Transverse colon (tissue), 4 donors: ENCODE measurements around the gene AMER2. TPM values are rescaled to one million over a fixed set of nuclear protein-coding genes. Genes with fewer than 3 reads are reported as not detected.

ENCODE experiments used
- DNase-seq: peaks from one replicate; pipeline ENCODE4 v3.0.0-alpha.2; 2019
- H3K27ac ChIP-seq, 4 donors: fragments of 200-600 bp; sonication (generic); 2 replicates each; pipeline ENCODE4 v1.5.1; 2016 to 2018; ENCODE audit warnings: inconsistent platforms in 4 of 4
- H3K27me3 ChIP-seq: fragments of 200-600 bp; sonication (generic); 2 replicates; pipeline ENCODE4 v1.5.1; 2017; ENCODE audit warnings: inconsistent platforms
- H3K36me3 ChIP-seq, 4 donors: fragments of 200-600 bp; sonication (generic); 2 replicates each; pipeline ENCODE4 v1.5.1; 2017 to 2019; ENCODE audit warnings: inconsistent platforms in 4 of 4
- H3K4me1 ChIP-seq, 4 donors: fragments of 200-600 bp; sonication (generic); 2 replicates each; pipeline ENCODE4 v1.5.1; 2017 to 2020; ENCODE audit warnings: inconsistent platforms in 4 of 4
- H3K4me3 ChIP-seq, 4 donors: fragments of 200-600 bp; sonication (generic); 1 replicate in 1 of 4; 2 replicates in 3 of 4; pipeline versions ENCODE4 v1.5.1 to v1.6.1; 2017 to 2019; ENCODE audit warnings: inconsistent platforms in 4 of 4
- H3K9me3 ChIP-seq, 2 donors: fragments of 200-600 bp; sonication (generic); 2 replicates each; pipeline ENCODE4 v1.5.1; 2017 to 2019; ENCODE audit warnings: inconsistent platforms in 2 of 2
- CTCF ChIP-seq, 5 experiments: fragments of 200-600 bp in 3 of 5; fragments of 450-650 bp in 2 of 5; sonication (generic) in 3 of 5; IDR thresholded peaks; 1 replicate in 2 of 5; 2 replicates in 3 of 5; pipeline ENCODE4 v1.5.1; 2016 to 2017; ENCODE audit warnings: antibody characterized with exemption in 5 of 5, inconsistent platforms in 3 of 5, mild to moderate bottlenecking in 2 of 5, moderate library complexity in 1 of 5
- EP300 ChIP-seq: sonication (generic); formaldehyde crosslinking; IDR thresholded peaks from one replicate; pipeline ENCODE4 v1.6.1; 2017; ENCODE audit warnings: antibody characterized with exemption, low read depth
- POLR2A ChIP-seq: fragments of 450-650 bp; IDR thresholded peaks from one replicate; pipeline ENCODE4 v1.6.1; 2016; ENCODE audit warnings: antibody characterized with exemption, mild to moderate bottlenecking, moderate library complexity
- POLR2AphosphoS5 ChIP-seq, 3 donors: sonication (generic); formaldehyde crosslinking; IDR thresholded peaks; one replicate each; pipeline ENCODE4 v1.6.1; 2016; ENCODE audit warnings: antibody characterized with exemption in 3 of 3
- WGBS, 2 donors: methylation state at CpG; one replicate each; pipeline ENCODE4 v1.1.5; 2018; ENCODE audit warnings: low coverage in 1 of 2; 5-methylcytosine and 5-hydroxymethylcytosine counted together
- in situ Hi-C, 4 donors: fragments of 200-750 bp; cut with MboI; loops; one replicate each; pipeline versions ENCODE4 v1.15.0 to v1.15.1; 2017; ENCODE audit warnings: low sequenced_read_pairs in 3 of 4, low pct_ligation_motif_present in 1 of 4, low pct_unique_long_range_greater_than_20kb in 1 of 4
- intact Hi-C: fragments of 100-400 bp; cut with DNase I; formaldehyde crosslinking; loops from one replicate; pipeline ENCODE4 v1.15.1; 2023; ENCODE audit warnings: low total_unique reads
- total RNA-seq, 4 donors: library from RNA; depleted of rRNA; stranded (reverse); fragments of >200 nt; gene quantifications; one replicate each; pipeline ENCODE4 v1.1.0, GENCODE V29; 2016

The AMER2 gene
- total RNA-seq, 4 donors from 2014 or later, result 0.14 to 0.16 TPM; not detected in 2

- in situ Hi-C loops (no loop called here), intact Hi-C loops (no loop called here)
- TF ChIP-seq POLR2AphosphoS5 (IDR thresholded peaks at IDR 0.05) (no peak), CTCF (IDR thresholded peaks at IDR 0.05) (no peak), EP300 (no peak), POLR2A (no peak)
- no peaks in the 10 kb centered on the region for H3K36me3 ChIP-seq
- H3K4me3 ChIP-seq, result no peak overlapping the region
- H3K27me3 ChIP-seq, result no peaks in the 10 kb centered on the region
- H3K27ac ChIP-seq, result no peak overlapping the region
- H3K9me3 ChIP-seq, result no peaks in the 10 kb centered on the region
- no peak for DNase-seq
- WGBS, 2 donors, result 84 to 100% methylated on average over 2 to 8 of the region's 8 CpGs
- H3K4me1 ChIP-seq, result no peaks in the 10 kb centered on the region
Observed at GRCh38 chr13:25207291-25207810, 35.3 kb upstream of the AMER2 start.

- TF ChIP-seq EP300, result no peak
- TF ChIP-seq POLR2AphosphoS5 (IDR thresholded peaks at IDR 0.05), result no peak
- TF ChIP-seq POLR2A, result no peak
Observed at GRCh38 chr13:25204863-25205262, 32.8 kb upstream of the AMER2 start.

GRCh38 chr13:25203127-25203740 lies 31.1 kb upstream of the AMER2 start:
- no peak overlapping the region for H3K27ac ChIP-seq
- no peak overlapping the region for H3K4me3 ChIP-seq
- intact Hi-C loops (no loop called here), in situ Hi-C loops (no loop called here)
- no peak for TF ChIP-seq POLR2A
- no peaks in the 10 kb centered on the region for H3K4me1 ChIP-seq
- no peak for DNase-seq
- no peaks in the 10 kb centered on the region for H3K36me3 ChIP-seq
- no peaks in the 10 kb centered on the region for H3K9me3 ChIP-seq
- 33 to 49% methylated on average over 4 to 17 of the region's 17 CpGs for WGBS, 2 donors
- no peaks in the 10 kb centered on the region for H3K27me3 ChIP-seq

More at GRCh38 chr13:25204863-25205262, 32.8 kb upstream of the AMER2 start:
- H3K4me1 ChIP-seq, result no peaks in the 10 kb centered on the region
- H3K27me3 ChIP-seq, result no peaks in the 10 kb centered on the region
- H3K27ac ChIP-seq, result no peak overlapping the region
- H3K4me3 ChIP-seq, result no peak overlapping the region
- WGBS, 2 donors, result 73 to 80% methylated on average over 4 of the region's 4 CpGs
- intact Hi-C loops, result no loop called here
- no peaks in the 10 kb centered on the region for H3K9me3 ChIP-seq
- in situ Hi-C loops, result no loop called here
- no peaks in the 10 kb centered on the region for H3K36me3 ChIP-seq
- no peak for DNase-seq

- in situ Hi-C loops, result no loop called here
- Histone ChIP-seq H3K36me3 (no peaks in the 10 kb centered on the region), H3K27ac (no peak overlapping the region), H3K4me1 (no peaks in the 10 kb centered on the region), H3K4me3 (no peak overlapping the region), H3K9me3 (no peaks in the 10 kb centered on the region), H3K27me3 (no peaks in the 10 kb centered on the region)
- TF ChIP-seq EP300 (no peak), POLR2AphosphoS5 (IDR thresholded peaks at IDR 0.05) (no peak), CTCF (IDR thresholded peaks at IDR 0.05) (no peak), POLR2A (no peak)
- intact Hi-C loops, result no loop called here
- no peak for DNase-seq
- 70 to 74% methylated on average over 4 of the region's 4 CpGs for WGBS, 2 donors
Observed at GRCh38 chr13:25200783-25201182, 28.7 kb upstream of the AMER2 start.

GRCh38 chr13:25198647-25199046 lies 26.6 kb upstream of the AMER2 start:
- intact Hi-C loops, result no loop called here

More at GRCh38 chr13:25198647-25199046, 26.6 kb upstream of the AMER2 start:
- TF ChIP-seq POLR2AphosphoS5 (IDR thresholded peaks at IDR 0.05) (no peak), EP300 (no peak), CTCF (IDR thresholded peaks at IDR 0.05) (no peak), POLR2A (no peak)
- H3K27ac ChIP-seq, result no peak overlapping the region
- in situ Hi-C loops, result no loop called here
- H3K36me3 ChIP-seq, result no peaks in the 10 kb centered on the region
- H3K9me3 ChIP-seq, result no peaks in the 10 kb centered on the region
- no peak for DNase-seq
- no peak overlapping the region for H3K4me3 ChIP-seq
- no peaks in the 10 kb centered on the region for H3K27me3 ChIP-seq
- WGBS, 2 donors, result 67% methylated on average over 3 to 5 of the region's 5 CpGs
- no peaks in the 10 kb centered on the region for H3K4me1 ChIP-seq
